BJ (cell line): ENCODE data around the gene PNP. TPM values are rescaled to one million over a fixed set of nuclear protein-coding genes. Genes with fewer than 3 reads are reported as not detected.

Experiments
- CTCF ChIA-PET: fragments of 350-600 bp; formaldehyde crosslinking; extraction: SDS; loops from one replicate; lab custom pipeline; 2021; ENCODE audit warnings: antibody characterized with exemption, inconsistent platforms; lab: Yijun Ruan, JAX
- POLR2A ChIA-PET: fragments of 300-600 bp; sonication (Branson Sonifier 250); formaldehyde crosslinking; extraction: SDS; loops from one replicate; lab custom pipeline; 2021; ENCODE audit warnings: antibody characterized with exemption; lab: Charles Lee
- DNase-seq: peaks from one replicate; pipeline ENCODE4 v3.0.0-alpha.2; 2011; ENCODE audit warnings: low read depth
- H3K27me3 ChIP-seq: 2 replicates; pipeline ENCODE4 v1.6.0; 2011; ENCODE audit warnings: low read length; ENCODE audit not compliant: control insufficient read depth, insufficient read depth
- H3K36me3 ChIP-seq: 2 replicates; pipeline ENCODE4 v1.5.1; 2011; ENCODE audit warnings: low read length; ENCODE audit not compliant: control insufficient read depth, insufficient read depth
- H3K4me3 ChIP-seq: 2 replicates; pipeline ENCODE4 v1.5.1; 2011; ENCODE audit warnings: low read depth, mild to moderate bottlenecking, control low read depth, low read length
- CTCF ChIP-seq: IDR thresholded peaks from 2 replicates; pipeline ENCODE4 v1.5.1; 2011; ENCODE audit warnings: low read depth, mild to moderate bottlenecking, control low read depth, inconsistent platforms, low read length, moderate library complexity; ENCODE audit not compliant: insufficient read depth
- polyA plus RNA-seq: library from polyadenylated mRNA; depleted of rRNA; stranded (reverse); fragments of >200 nt; gene quantifications from 2 replicates; pipeline ENCODE4 v1.2.3, GENCODE V29; 2011

The PNP gene
- polyA plus RNA-seq, 1 experiment: 21.4 TPM

- DNase-seq: no peak
- CTCF ChIA-PET: interaction anchor here (1.4 to 4.5 kb wide), 2 partner anchors 12 to 20 kb away, joined by 4 to 17 read pairs; partner anchors contain the start of gene TEP1
- Histone ChIP-seq H3K4me3 (no peak overlapping the region), H3K27me3 (no peaks in the 10 kb centered on the region), H3K36me3 (no peaks in the 10 kb centered on the region)
- POLR2A ChIA-PET: no interaction called here
- TF ChIP-seq CTCF: no peak
Observed at GRCh38 chr14:20434701-20435581, 34.3 kb upstream of the PNP start.

- Histone ChIP-seq H3K36me3 (no peaks in the 10 kb centered on the region), H3K4me3 (no peak within 1 kb of the TSS), H3K27me3 (no peaks in the 10 kb centered on the region)
- ChIA-PET CTCF (interaction anchor here (0.8 to 4.5 kb wide), 5 partner anchors 9 to 108 kb away, joined by 3 to 17 read pairs (median 4); partner anchors contain the start of gene TEP1), POLR2A (no interaction called here)
- DNase-seq: no peak
- TF ChIP-seq CTCF: no peak
Observed at GRCh38 chr14:20435582-20436362, 33.4 kb upstream of the PNP start, which contains the start of gene KLHL33. Gene KLHL33, minus strand, starts transcription at chr14:20436166. Its CDS starts 355 bp downstream, at chr14:20435811.

- peak; percentile 18 for DNase-seq
- POLR2A ChIA-PET: no interaction called here
- no peak for TF ChIP-seq CTCF
- Histone ChIP-seq H3K36me3 (no peaks in the 10 kb centered on the region), H3K4me3 (no peak overlapping the region), H3K27me3 (no peaks in the 10 kb centered on the region)
- CTCF ChIA-PET: interaction anchor here (0.8 to 4.5 kb wide), 4 partner anchors 9 to 108 kb away, joined by 3 to 17 read pairs (median 4); partner anchors contain the start of gene TEP1
Observed at GRCh38 chr14:20436363-20436755, 32.8 kb upstream of the PNP start.

GRCh38 chr14:20438664-20439063 lies 30.5 kb upstream of the PNP start:
- TF ChIP-seq CTCF: no peak
- no peaks in the 10 kb centered on the region for H3K27me3 ChIP-seq
- no peaks in the 10 kb centered on the region for H3K36me3 ChIP-seq
- H3K4me3 ChIP-seq: no peak overlapping the region
- POLR2A ChIA-PET: no interaction called here
- CTCF ChIA-PET: interaction anchor here (1.5 kb wide), 1 partner anchor 23 kb away, joined by 3 read pairs; no protein-coding TSS in a partner anchor
- no peak for DNase-seq
